LNCAP (cell line): ENCODE data around the gene PSMB9.

Source experiments
- CTCF ChIP-seq: fragments of 450-650 bp; IDR thresholded peaks from 2 replicates; pipeline ENCODE4 v1.5.1; 2017; ENCODE audit warnings: mild to moderate bottlenecking

PSMB9 gene

GRCh38 chr6:32818867-32819266 is 35.1 kb upstream of the PSMB9 start:
- no peak for TF ChIP-seq CTCF

GRCh38 chr6:32819729-32820128 is 34.3 kb upstream of the PSMB9 start:
- no peak for TF ChIP-seq CTCF

GRCh38 chr6:32825966-32826365 is 28.0 kb upstream of the PSMB9 start:
- TF ChIP-seq CTCF: peak; percentile 28; the same call in 1 of the 2 replicates

GRCh38 chr6:32827025-32827424 is 27.0 kb upstream of the PSMB9 start:
- TF ChIP-seq CTCF: no peak

GRCh38 chr6:32829495-32829894 is 24.5 kb upstream of the PSMB9 start:
- TF ChIP-seq CTCF: no peak

GRCh38 chr6:32830017-32830416 is 24.0 kb upstream of the PSMB9 start:
- no peak for TF ChIP-seq CTCF

GRCh38 chr6:32830936-32831335 is 23.1 kb upstream of the PSMB9 start:
- TF ChIP-seq CTCF: no peak

GRCh38 chr6:32832535-32832934 is 21.5 kb upstream of the PSMB9 start:
- TF ChIP-seq CTCF: no peak
